Measurements from ENCODE around the gene CCBE1. TPM values are rescaled to one million over a fixed set of nuclear protein-coding genes. Genes with fewer than 3 reads are reported as not detected.

Gene CCBE1
- total RNA-seq, 1 donor from 2014 or later = 4.1 TPM

DNA sequence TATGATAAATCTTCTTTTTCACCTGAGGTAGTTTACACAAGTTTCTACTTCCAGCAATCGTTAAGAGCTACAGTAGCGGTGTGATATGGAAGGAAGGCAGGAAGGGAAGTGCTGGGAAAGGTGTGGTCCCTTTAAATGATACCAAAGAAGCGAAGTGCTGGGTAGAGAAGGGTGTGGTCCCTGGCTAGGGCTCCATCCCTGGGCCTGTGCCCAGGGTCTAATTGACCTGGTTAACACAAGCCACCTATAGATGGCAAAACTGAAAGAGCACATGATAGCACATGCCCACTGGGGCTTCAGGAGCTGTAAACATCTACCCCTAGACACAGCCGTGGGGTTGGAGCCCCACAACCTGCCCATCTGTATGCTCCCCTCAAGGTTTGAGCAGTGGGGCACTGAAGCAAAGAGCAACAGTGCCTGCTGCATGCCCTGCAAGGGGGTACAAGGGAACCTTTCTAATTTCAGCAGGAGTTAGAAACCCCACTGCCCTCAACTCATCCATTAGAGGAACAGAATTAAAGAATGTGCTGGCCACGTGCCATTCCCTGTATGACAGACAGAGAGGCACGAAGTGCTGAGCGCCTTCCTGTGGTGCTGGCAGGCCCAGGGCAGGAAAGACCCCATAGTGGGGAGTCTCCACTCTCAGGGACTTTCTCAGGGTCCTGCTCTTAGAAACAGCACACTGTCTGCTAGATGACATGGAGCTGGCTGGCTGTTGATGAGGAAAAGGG is 185.0 kb downstream of the CCBE1 start:
- H3K9ac ChIP-seq (ENCODE audit: low read length) = no peak overlapping the region
- peaks cover 18% of the 10 kb centered on the region for H3K4me1 ChIP-seq (ENCODE audit: insufficient read depth, low read length)
- peaks cover 25% of the 10 kb centered on the region for H3K27me3 Mint-ChIP-seq (ENCODE audit: low read depth, unreplicated experiment)
- peaks cover 5% of the 10 kb centered on the region for H3K4me1 Mint-ChIP-seq (ENCODE audit: low read depth, unreplicated experiment)
- H3K27ac ChIP-seq (ENCODE audit: low read depth, low read length) = no peak overlapping the region
- H3K27ac Mint-ChIP-seq (ENCODE audit: unreplicated experiment) = no peak overlapping the region
- no peaks in the 10 kb centered on the region for H3K36me3 Mint-ChIP-seq (ENCODE audit: low read depth, unreplicated experiment)
- H4K20me1 ChIP-seq (ENCODE audit: insufficient read depth, low read length) = peaks cover 24% of the 10 kb centered on the region
- no peaks in the 10 kb centered on the region for H3K9me3 ChIP-seq (ENCODE audit: insufficient read depth, low read depth, low read length)
- no peaks in the 10 kb centered on the region for H3K9me3 Mint-ChIP-seq (ENCODE audit: unreplicated experiment)
- no peak overlapping the region for H3K4me3 ChIP-seq (ENCODE audit: insufficient read depth, low read depth, low read length)
- H3K27me3 ChIP-seq (ENCODE audit: insufficient read depth, low read length) = peaks cover 7% of the 10 kb centered on the region
- H3K79me2 ChIP-seq (ENCODE audit: insufficient read depth, low read length) = no peaks in the 10 kb centered on the region
- FAIRE-seq = no peak
- H3K4me2 ChIP-seq (ENCODE audit: low read length) = no peak overlapping the region
- H3K36me3 ChIP-seq (ENCODE audit: insufficient read depth, low read length) = no peaks in the 10 kb centered on the region
- no peak for DNase-seq (ENCODE audit: low read depth)
- no peak overlapping the region for H3K4me3 Mint-ChIP-seq (ENCODE audit: unreplicated experiment)
- no peak for TF ChIP-seq EZH2 (IDR thresholded peaks at IDR 0.05; ENCODE audit: insufficient read depth, low read length)
- TF ChIP-seq, protein P1, sequence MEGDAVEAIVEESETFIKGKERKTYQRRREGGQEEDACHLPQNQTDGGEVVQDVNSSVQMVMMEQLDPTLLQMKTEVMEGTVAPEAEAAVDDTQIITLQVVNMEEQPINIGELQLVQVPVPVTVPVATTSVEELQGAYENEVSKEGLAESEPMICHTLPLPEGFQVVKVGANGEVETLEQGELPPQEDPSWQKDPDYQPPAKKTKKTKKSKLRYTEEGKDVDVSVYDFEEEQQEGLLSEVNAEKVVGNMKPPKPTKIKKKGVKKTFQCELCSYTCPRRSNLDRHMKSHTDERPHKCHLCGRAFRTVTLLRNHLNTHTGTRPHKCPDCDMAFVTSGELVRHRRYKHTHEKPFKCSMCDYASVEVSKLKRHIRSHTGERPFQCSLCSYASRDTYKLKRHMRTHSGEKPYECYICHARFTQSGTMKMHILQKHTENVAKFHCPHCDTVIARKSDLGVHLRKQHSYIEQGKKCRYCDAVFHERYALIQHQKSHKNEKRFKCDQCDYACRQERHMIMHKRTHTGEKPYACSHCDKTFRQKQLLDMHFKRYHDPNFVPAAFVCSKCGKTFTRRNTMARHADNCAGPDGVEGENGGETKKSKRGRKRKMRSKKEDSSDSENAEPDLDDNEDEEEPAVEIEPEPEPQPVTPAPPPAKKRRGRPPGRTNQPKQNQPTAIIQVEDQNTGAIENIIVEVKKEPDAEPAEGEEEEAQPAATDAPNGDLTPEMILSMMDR (IDR thresholded peaks at IDR 0.05; ENCODE audit: insufficient read depth, low read depth, low read length) = no peak
- no peak overlapping the region for H2AFZ ChIP-seq (ENCODE audit: low read depth, low read length)

DNA sequence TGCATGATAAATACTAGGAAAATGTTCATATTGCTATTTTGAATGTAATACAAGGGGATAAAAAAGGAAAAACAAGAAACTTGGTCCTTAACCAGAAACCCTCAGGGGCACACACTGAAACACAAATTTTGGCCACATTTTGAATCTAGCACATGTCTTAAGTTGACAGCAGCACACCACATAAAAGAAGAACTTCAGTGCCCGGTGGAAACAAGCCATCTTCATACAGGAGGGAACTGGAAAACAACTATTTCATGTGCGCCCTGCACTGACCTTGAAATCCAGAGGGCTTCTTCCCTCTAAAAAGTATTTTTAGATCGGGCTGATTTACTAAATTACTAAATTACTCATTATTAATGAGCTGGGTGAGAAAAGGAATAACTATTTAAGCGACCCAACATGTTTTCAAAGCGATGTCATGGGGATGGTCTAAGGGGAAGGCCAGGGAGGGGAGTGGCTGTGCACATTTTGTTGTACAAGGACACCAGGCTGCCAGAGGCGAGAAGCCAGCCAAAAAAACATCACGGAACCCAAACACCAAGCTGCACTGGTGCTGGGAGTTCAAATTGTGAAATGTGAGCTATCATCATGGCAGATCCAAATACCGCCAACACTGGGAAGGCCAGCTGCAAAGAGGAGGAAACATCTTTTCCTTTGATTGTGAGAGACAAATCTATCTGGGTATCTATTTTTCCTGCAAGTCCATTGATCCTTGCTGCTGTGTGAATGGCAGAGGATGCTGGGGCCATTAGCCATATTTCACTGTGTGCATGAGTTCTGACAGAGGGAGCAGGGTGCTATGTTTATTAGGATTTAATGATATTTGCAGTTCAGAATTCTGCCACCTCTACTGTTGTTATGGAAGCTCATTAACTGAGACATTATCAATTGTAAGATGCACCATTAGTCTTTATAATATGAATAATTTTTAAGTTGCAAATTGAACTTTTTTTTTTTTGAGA is 187.5 kb downstream of the CCBE1 start:
- Mint-ChIP-seq H3K9me3 (ENCODE audit: unreplicated experiment) (peaks cover 2% of the 10 kb centered on the region), H3K36me3 (ENCODE audit: low read depth, unreplicated experiment) (no peaks in the 10 kb centered on the region), H3K27ac (ENCODE audit: unreplicated experiment) (no peak overlapping the region), H3K4me1 (ENCODE audit: low read depth, unreplicated experiment) (peaks cover 5% of the 10 kb centered on the region), H3K4me3 (ENCODE audit: unreplicated experiment) (no peak overlapping the region), H3K27me3 (ENCODE audit: low read depth, unreplicated experiment) (peaks cover 37% of the 10 kb centered on the region)
- TF ChIP-seq, protein P1 (IDR thresholded peaks at IDR 0.05; ENCODE audit: insufficient read depth, low read depth, low read length) = no peak
- no peak overlapping the region for H3K9ac ChIP-seq (ENCODE audit: low read length)
- FAIRE-seq (no peak), DNase-seq (ENCODE audit: low read depth) (no peak)
- no peaks in the 10 kb centered on the region for H3K36me3 ChIP-seq (ENCODE audit: insufficient read depth, low read length)
- no peaks in the 10 kb centered on the region for H3K9me3 ChIP-seq (ENCODE audit: insufficient read depth, low read depth, low read length)
- H2AFZ ChIP-seq (ENCODE audit: low read depth, low read length) = no peak overlapping the region
- no peak overlapping the region for H3K4me2 ChIP-seq (ENCODE audit: low read length)
- no peak overlapping the region for H3K27ac ChIP-seq (ENCODE audit: low read depth, low read length)
- H3K4me3 ChIP-seq (ENCODE audit: insufficient read depth, low read depth, low read length) = no peak overlapping the region
- peaks cover 9% of the 10 kb centered on the region for H3K4me1 ChIP-seq (ENCODE audit: insufficient read depth, low read length)
- H3K27me3 ChIP-seq (ENCODE audit: insufficient read depth, low read length) = peaks cover 8% of the 10 kb centered on the region
- no peaks in the 10 kb centered on the region for H3K79me2 ChIP-seq (ENCODE audit: insufficient read depth, low read length)
- peaks cover 13% of the 10 kb centered on the region for H4K20me1 ChIP-seq (ENCODE audit: insufficient read depth, low read length)
